ENCODE measurements around the gene ZNF275. TPM values are rescaled to one million over a fixed set of nuclear protein-coding genes. Genes with fewer than 3 reads are reported as not detected.
A peak's percentile ranks its signal among the peaks of the same experiment; 100 is the strongest.

The ZNF275 gene
- total RNA-seq, 2 experiments from 2014 or later, result 19.6 to 20.2 TPM

GRCh38 chrX:153400146-153401132 is 66.5 kb downstream of the ZNF275 start:
- Histone ChIP-seq H3K79me2 (ENCODE audit: insufficient read depth, low read depth, low read length) (no peaks in the 10 kb centered on the region), H4K20me1 (ENCODE audit: insufficient read depth, low read length) (no peaks in the 10 kb centered on the region), H3K4me3 (ENCODE audit: low read depth, low read length, poor library complexity, severe bottlenecking) (no peak overlapping the region), H2AFZ (ENCODE audit: low read length) (no peak overlapping the region), H3K36me3 (ENCODE audit: insufficient read depth, low read length) (no peaks in the 10 kb centered on the region), H3K4me1 (ENCODE audit: insufficient read depth, low read length, poor library complexity, severe bottlenecking) (no peaks in the 10 kb centered on the region), H3K9me2 (ENCODE audit: insufficient read depth, low read length) (no peaks in the 10 kb centered on the region), H3K9me3 (ENCODE audit: low read length) (no peaks in the 10 kb centered on the region), H3K27ac (ENCODE audit: low read depth, low read length, poor library complexity, severe bottlenecking) (no peak overlapping the region), H3K4me2 (ENCODE audit: low read length) (no peak overlapping the region)
- intact Hi-C loops (cut with micrococcal nuclease; ENCODE audit: unreplicated experiment), result no loop called here
- peak; percentile 63 for DNase-seq (ENCODE audit: low spot score)
- no TSS peak for BruUV-seq (replicated peaks)
- ChIA-PET POLR2A (no interaction called here), CTCF (ENCODE audit: unreplicated experiment) (no interaction called here)
- no peak for TF ChIP-seq EZH2phosphoT487 (IDR thresholded peaks at IDR 0.05; ENCODE audit: borderline replicate concordance, low read depth, low read length)
- TF ChIP-seq CTCF (conservative IDR thresholded peaks at IDR 0.05; ENCODE audit: low read length), result peak; percentile 93

GRCh38 chrX:153401133-153401764 is 67.3 kb downstream of the ZNF275 start, which contains the start of gene PNMA6E:
Gene PNMA6E, minus strand, starts transcription at chrX:153401350. Its CDS starts 2,501 bp downstream, at chrX:153398849.
- POLR2A ChIA-PET, result no interaction called here
- H4K20me1 ChIP-seq (ENCODE audit: insufficient read depth, low read length), result no peaks in the 10 kb centered on the region
- H3K79me2 ChIP-seq (ENCODE audit: insufficient read depth, low read depth, low read length), result no peaks in the 10 kb centered on the region
- no peak within 1 kb of the TSS for H3K4me3 ChIP-seq (ENCODE audit: low read depth, low read length, poor library complexity, severe bottlenecking)
- intact Hi-C loops (cut with micrococcal nuclease; ENCODE audit: unreplicated experiment), result no loop called here
- H3K9me3 ChIP-seq (ENCODE audit: low read length), result no peaks in the 10 kb centered on the region
- H2AFZ ChIP-seq (ENCODE audit: low read length), result no peak within 1 kb of the TSS
- no peak within 1 kb of the TSS for H3K4me2 ChIP-seq (ENCODE audit: low read length)
- H3K27ac ChIP-seq (ENCODE audit: low read depth, low read length, poor library complexity, severe bottlenecking), result no peak within 1 kb of the TSS
- H3K36me3 ChIP-seq (ENCODE audit: insufficient read depth, low read length), result no peaks in the 10 kb centered on the region
- CTCF ChIA-PET (ENCODE audit: unreplicated experiment), result no interaction called here
- no peak for TF ChIP-seq CTCF (conservative IDR thresholded peaks at IDR 0.05; ENCODE audit: low read length)
- no peak for TF ChIP-seq EZH2phosphoT487 (IDR thresholded peaks at IDR 0.05; ENCODE audit: borderline replicate concordance, low read depth, low read length)
- no peaks in the 10 kb centered on the region for H3K9me2 ChIP-seq (ENCODE audit: insufficient read depth, low read length)
- no TSS peak for BruUV-seq (replicated peaks)
- H3K4me1 ChIP-seq (ENCODE audit: insufficient read depth, low read length, poor library complexity, severe bottlenecking), result no peaks in the 10 kb centered on the region
- no peak for DNase-seq (ENCODE audit: low spot score)

Small RNA genes lying within 50 kb of the gene (small RNA-seq; reads per million reads assigned to genes)
- gene AC152007.1, result not detected

Other genes with a start within 250 kb of the ZNF275 start
- gene MAGEA1, start 154.9 kb upstream of the ZNF275 start, total RNA-seq (2014; rRNA removed; shearing (Covaris generic)), result not detected in 2 replicates
- gene MAGEA1, start 154.9 kb upstream of the ZNF275 start, total RNA-seq (2022), result not detected in 2 replicates
- not detected in 2 replicates for gene PNMA6F, start 12.4 kb upstream of the ZNF275 start, total RNA-seq (2014; rRNA removed; shearing (Covaris generic))
- gene PNMA6F, start 12.4 kb upstream of the ZNF275 start, total RNA-seq (2022), result not detected in 2 replicates
- not detected in 2 replicates for gene PNMA6E, start 67.2 kb downstream of the ZNF275 start, total RNA-seq (2014; rRNA removed; shearing (Covaris generic))
- gene PNMA6E, start 67.2 kb downstream of the ZNF275 start, total RNA-seq (2022), result not detected in 2 replicates
- gene ZFP92, start 77.3 kb downstream of the ZNF275 start, total RNA-seq (2014; rRNA removed; shearing (Covaris generic)), result 0.03 TPM in 1 of 2 replicates, not detected in the other
- not detected in 2 replicates for gene ZFP92, start 77.3 kb downstream of the ZNF275 start, total RNA-seq (2022)
- 3.1 and 6.7 TPM in 2 replicates for gene TREX2, start 111.9 kb downstream of the ZNF275 start, total RNA-seq (2014; rRNA removed; shearing (Covaris generic))
- 2.4 and 3.7 TPM in 2 replicates for gene TREX2, start 111.9 kb downstream of the ZNF275 start, total RNA-seq (2022)
- gene HAUS7, start 136.4 kb downstream of the ZNF275 start, total RNA-seq (2014; rRNA removed; shearing (Covaris generic)), result 42.5 and 60.3 TPM in 2 replicates
- gene HAUS7, start 136.4 kb downstream of the ZNF275 start, total RNA-seq (2022), result 35.7 and 47.9 TPM in 2 replicates
- not detected in 2 replicates for gene BGN, start 160.8 kb downstream of the ZNF275 start, total RNA-seq (2014; rRNA removed; shearing (Covaris generic))
- not detected in 2 replicates for gene BGN, start 160.8 kb downstream of the ZNF275 start, total RNA-seq (2022)
- gene ATP2B3, start 183.5 kb downstream of the ZNF275 start, total RNA-seq (2014; rRNA removed; shearing (Covaris generic)), result not detected in 2 replicates
- not detected in 2 replicates for gene ATP2B3, start 183.5 kb downstream of the ZNF275 start, total RNA-seq (2022)